Sigmoid colon (tissue), 7 donors: ENCODE measurements around the gene FOXL3. TPM values are rescaled to one million over a fixed set of nuclear protein-coding genes. Genes with fewer than 3 reads are reported as not detected.
"Not testable (repeated sequence)": the region's sequence is repeated elsewhere in the genome, so short reads cannot be mapped to it uniquely, and the experiment has no call there.

ENCODE experiments used
- DNase-seq: peaks from one replicate; pipeline ENCODE4 v3.0.0-alpha.2; 2019
- H3K27ac ChIP-seq, 4 donors: fragments of 200-600 bp; sonication (generic); one replicate each; pipeline ENCODE4 v1.5.1; 2016 to 2019; ENCODE audit warnings: mild to moderate bottlenecking in 1 of 4
- H3K27me3 ChIP-seq, 3 donors: fragments of 200-600 bp; sonication (generic); one replicate each; pipeline ENCODE4 v1.5.1; 2019; ENCODE audit warnings: mild to moderate bottlenecking in 1 of 3
- H3K36me3 ChIP-seq, 4 donors: fragments of 200-600 bp; sonication (generic); one replicate each; pipeline ENCODE4 v1.5.1; 2016 to 2019
- H3K4me1 ChIP-seq, 4 donors: fragments of 200-600 bp; sonication (generic); one replicate each; pipeline ENCODE4 v1.5.1; 2017 to 2019
- H3K4me3 ChIP-seq, 4 donors: fragments of 200-600 bp; sonication (generic); one replicate each; pipeline ENCODE4 v1.5.1; 2017 to 2019; ENCODE audit warnings: mild to moderate bottlenecking in 2 of 4, moderate library complexity in 1 of 4
- H3K9me3 ChIP-seq, 4 donors: fragments of 200-600 bp in 3 of 4; sonication (generic) in 3 of 4; one replicate each; pipeline versions ENCODE4 v1.5.1 to v1.6.1; 2013 to 2019
- EP300 ChIP-seq, 4 donors: sonication (generic); formaldehyde crosslinking; IDR thresholded peaks; one replicate each; pipeline ENCODE4 v1.6.1; 2017; ENCODE audit warnings: antibody characterized with exemption in 4 of 4
- POLR2A ChIP-seq, 2 donors: fragments of 450-650 bp; IDR thresholded peaks; one replicate each; pipeline ENCODE4 v1.6.1; 2016; ENCODE audit warnings: antibody characterized with exemption in 2 of 2, mild to moderate bottlenecking in 2 of 2, moderate library complexity in 2 of 2
- POLR2AphosphoS5 ChIP-seq, 4 donors: sonication (generic); formaldehyde crosslinking; IDR thresholded peaks; one replicate each; pipeline ENCODE4 v1.6.1; 2017; ENCODE audit warnings: antibody characterized with exemption in 4 of 4
- WGBS, 2 donors: extraction: QIAGEN DNeasy Blood & Tissue Kit; methylation state at CpG; one replicate each; pipeline ENCODE4 v1.1.7; 2013; 5-methylcytosine and 5-hydroxymethylcytosine counted together
- intact Hi-C: fragments of 100-400 bp; cut with DNase I; formaldehyde crosslinking; loops from one replicate; pipeline ENCODE4 v1.15.1; 2023
- polyA plus RNA-seq, 3 donors: library from polyadenylated mRNA; stranded (reverse); fragments of 200-250 nt; gene quantifications; one replicate each; pipeline ENCODE4 v1.2.3, GENCODE V29; 2013
- total RNA-seq, 4 donors: library from RNA; depleted of rRNA; stranded (reverse); fragments of >200 nt; gene quantifications; one replicate each; pipeline ENCODE4 v1.1.0, GENCODE V29; 2016
- TF ChIP-seq, protein P1 (sequence below), 4 experiments: fragments of 450-650 bp in 3 of 4; fragments of 200-600 bp in 1 of 4; IDR thresholded peaks; one replicate each; pipeline ENCODE4 v1.5.1; 2016 to 2019; ENCODE audit warnings: antibody characterized with exemption in 4 of 4, mild to moderate bottlenecking in 3 of 4, moderate library complexity in 2 of 4
- donor health status: healthy with polysubstance abuse.
- donor health status: Bipolar disorder and iron deficiency.
- donor health status: healthy.

Gene FOXL3
- total and polyA plus RNA-seq, 7 donors, result not detected

DNA sequence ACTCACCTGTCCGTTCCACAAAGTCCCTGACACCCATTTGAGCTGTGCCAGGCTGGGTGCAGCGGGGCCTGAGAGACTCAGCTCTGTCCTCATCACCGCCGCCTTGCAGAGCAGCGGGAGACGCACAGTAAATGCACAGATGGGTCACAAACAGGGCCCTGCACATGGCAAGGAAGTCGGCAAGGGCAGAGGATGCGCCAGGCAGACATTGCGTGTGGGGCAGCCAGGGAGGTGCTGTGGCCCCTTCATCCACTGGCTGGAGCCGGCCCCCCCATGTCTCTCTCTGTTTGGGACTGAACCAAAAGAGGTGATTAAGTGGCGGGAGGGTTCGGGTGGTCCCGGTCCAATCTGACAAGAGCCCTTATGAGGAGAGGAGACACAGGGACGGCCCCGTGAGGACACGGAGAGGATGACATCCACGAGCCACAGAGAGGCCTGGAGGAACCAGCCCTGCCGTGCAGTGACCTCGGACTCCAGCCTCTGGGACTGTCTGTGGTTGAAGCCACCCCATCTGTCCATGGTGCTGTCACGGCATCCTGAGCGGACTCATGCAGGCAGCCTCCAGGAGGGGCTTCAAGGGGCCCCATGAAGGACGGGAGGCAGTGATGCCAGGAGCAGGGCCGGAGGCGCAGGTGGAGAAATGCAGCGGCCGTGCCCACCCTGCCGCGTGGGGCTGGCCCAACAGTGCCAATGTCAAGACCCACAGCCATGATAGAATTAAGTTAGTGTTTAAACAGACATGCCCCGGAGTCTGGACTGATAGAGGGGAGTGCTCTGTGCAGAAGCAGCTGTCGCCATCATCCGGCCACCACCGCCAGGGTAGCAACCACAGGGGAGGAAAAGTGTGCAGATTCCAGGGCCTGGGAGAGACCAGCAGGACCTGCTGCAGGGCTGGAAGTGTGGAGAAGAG, 28.4 kb upstream of the FOXL3 start:
- no peaks in the 10 kb centered on the region for H3K4me1 ChIP-seq
- H3K4me3 ChIP-seq, result no peak overlapping the region
- no peaks in the 10 kb centered on the region for H3K9me3 ChIP-seq
- no peak overlapping the region for H3K27ac ChIP-seq
- H3K36me3 ChIP-seq, result peaks cover 30 to 49% (median 41%) of the 10 kb centered on the region in 4 donors
- 91 to 94% methylated on average over 32 of the region's 32 CpGs for WGBS, 2 donors
- no peak for DNase-seq
- intact Hi-C loops, result no loop called here
- TF ChIP-seq, protein P1, sequence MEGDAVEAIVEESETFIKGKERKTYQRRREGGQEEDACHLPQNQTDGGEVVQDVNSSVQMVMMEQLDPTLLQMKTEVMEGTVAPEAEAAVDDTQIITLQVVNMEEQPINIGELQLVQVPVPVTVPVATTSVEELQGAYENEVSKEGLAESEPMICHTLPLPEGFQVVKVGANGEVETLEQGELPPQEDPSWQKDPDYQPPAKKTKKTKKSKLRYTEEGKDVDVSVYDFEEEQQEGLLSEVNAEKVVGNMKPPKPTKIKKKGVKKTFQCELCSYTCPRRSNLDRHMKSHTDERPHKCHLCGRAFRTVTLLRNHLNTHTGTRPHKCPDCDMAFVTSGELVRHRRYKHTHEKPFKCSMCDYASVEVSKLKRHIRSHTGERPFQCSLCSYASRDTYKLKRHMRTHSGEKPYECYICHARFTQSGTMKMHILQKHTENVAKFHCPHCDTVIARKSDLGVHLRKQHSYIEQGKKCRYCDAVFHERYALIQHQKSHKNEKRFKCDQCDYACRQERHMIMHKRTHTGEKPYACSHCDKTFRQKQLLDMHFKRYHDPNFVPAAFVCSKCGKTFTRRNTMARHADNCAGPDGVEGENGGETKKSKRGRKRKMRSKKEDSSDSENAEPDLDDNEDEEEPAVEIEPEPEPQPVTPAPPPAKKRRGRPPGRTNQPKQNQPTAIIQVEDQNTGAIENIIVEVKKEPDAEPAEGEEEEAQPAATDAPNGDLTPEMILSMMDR (IDR thresholded peaks at IDR 0.05), result no peak
- no peak for TF ChIP-seq POLR2A (IDR thresholded peaks at IDR 0.05)
- no peak for TF ChIP-seq EP300 (IDR thresholded peaks at IDR 0.05)
- no peak for TF ChIP-seq POLR2AphosphoS5 (IDR thresholded peaks at IDR 0.05)
- H3K27me3 ChIP-seq, result no peaks in the 10 kb centered on the region

DNA sequence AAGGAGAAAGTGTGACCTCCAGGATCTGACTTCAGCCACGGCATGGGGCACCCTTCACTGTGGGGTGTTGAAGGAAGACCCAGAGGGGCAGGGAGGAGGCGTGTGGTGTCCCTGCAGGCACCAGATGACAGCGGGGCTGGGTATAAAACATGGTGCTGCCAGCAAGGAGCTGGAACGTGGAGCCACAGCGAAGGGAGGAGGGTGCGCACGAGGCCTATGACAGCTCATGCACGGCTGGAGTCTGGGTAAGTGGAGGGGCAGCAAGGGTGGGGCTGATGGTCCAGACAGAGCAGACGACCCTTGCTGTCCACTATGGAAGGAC, 27.8 kb upstream of the FOXL3 start:
- H3K4me3 ChIP-seq, result no peak overlapping the region
- H3K27me3 ChIP-seq, result no peaks in the 10 kb centered on the region
- peak; percentile 34 for DNase-seq
- 96% methylated on average over 9 of the region's 9 CpGs for WGBS, 2 donors
- intact Hi-C loops, result no loop called here
- TF ChIP-seq POLR2A (IDR thresholded peaks at IDR 0.05), result no peak
- TF ChIP-seq EP300 (IDR thresholded peaks at IDR 0.05), result no peak
- TF ChIP-seq, protein P1 (IDR thresholded peaks at IDR 0.05), result no peak
- no peak for TF ChIP-seq POLR2AphosphoS5 (IDR thresholded peaks at IDR 0.05)
- H3K9me3 ChIP-seq, result no peaks in the 10 kb centered on the region
- H3K4me1 ChIP-seq, result no peaks in the 10 kb centered on the region
- no peak overlapping the region for H3K27ac ChIP-seq
- peaks cover 24 to 43% (median 35%) of the 10 kb centered on the region in 4 donors for H3K36me3 ChIP-seq

DNA sequence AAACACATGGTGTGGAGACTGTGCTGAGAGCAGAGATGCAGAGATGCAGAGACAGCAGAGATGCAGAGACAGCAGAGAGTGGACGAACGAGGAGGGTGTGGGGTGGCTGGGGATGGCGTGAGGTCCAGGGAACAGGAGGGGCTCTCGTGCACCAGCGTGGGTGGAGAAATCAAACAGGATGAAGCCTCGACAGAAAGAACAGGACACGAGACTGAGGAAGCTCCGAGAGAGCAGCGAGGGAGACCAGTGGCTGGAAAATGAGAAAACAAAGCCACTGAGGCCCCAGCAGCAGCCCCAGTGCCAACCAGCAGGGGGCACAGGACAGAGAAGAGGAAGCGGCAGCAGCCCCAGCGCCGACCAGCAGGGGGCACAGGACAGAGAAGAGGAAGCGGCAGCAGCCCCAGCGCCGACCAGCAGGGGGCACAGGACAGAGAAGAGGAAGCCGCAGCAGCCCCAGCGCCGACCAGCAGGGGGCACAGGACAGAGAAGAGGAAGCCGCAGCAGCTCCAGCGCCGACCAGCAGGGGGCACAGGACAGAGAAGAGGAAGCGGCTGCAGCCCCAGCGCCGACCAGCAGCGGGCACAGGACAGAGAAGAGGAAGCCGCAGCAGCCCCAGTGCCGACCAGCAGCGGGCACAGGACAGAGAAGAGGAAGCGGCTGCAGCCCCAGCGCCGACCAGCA, 27.2 kb upstream of the FOXL3 start:
- H3K4me1 ChIP-seq, H3K9me3 ChIP-seq, DNase-seq, intact Hi-C loops, H3K4me3 ChIP-seq, H3K27me3 ChIP-seq, H3K27ac ChIP-seq: not testable (repeated sequence)
- TF ChIP-seq, protein P1 (IDR thresholded peaks at IDR 0.05), result peak in 1 of 4 experiments; percentile 41
- WGBS, 2 donors, result 75 to 88% methylated on average over 29 to 31 of the region's 31 CpGs
- peaks cover 22 to 39% (median 32%) of the 10 kb centered on the region in 4 donors for H3K36me3 ChIP-seq

GRCh38 chr7:263483-264351, 26.3 kb upstream of the FOXL3 start:
- WGBS, 2 donors, result 60 to 62% methylated on average over 29 to 35 of the region's 37 CpGs
- H3K4me1 ChIP-seq, H3K4me3 ChIP-seq, H3K27me3 ChIP-seq, intact Hi-C loops, DNase-seq, H3K9me3 ChIP-seq: not testable (repeated sequence)
- TF ChIP-seq, protein P1 (IDR thresholded peaks at IDR 0.05), result peak in 1 of 4 experiments; percentile 17
- H3K36me3 ChIP-seq, result peaks cover 19 to 33% (median 27%) of the 10 kb centered on the region in 4 donors
- peak overlapping the region in 1 of 4 donors; percentile 52 for H3K27ac ChIP-seq
